T-helper 1 cell (primary cell): Measurements from ENCODE around the gene MDM4.
"Not testable (repeated sequence)": the region's sequence is repeated elsewhere in the genome, so short reads cannot be mapped to it uniquely, and the experiment has no call there.

Experiments
- DNase-seq, 5 donors: peaks; one replicate each; pipeline ENCODE4 v3.0.0-alpha.2; 2012 to 2020

The MDM4 gene

GRCh38 chr1:204517382-204517781 lies 1.2 kb downstream of the MDM4 start:
- DNase-seq = not testable (repeated sequence)

GRCh38 chr1:204520834-204521709 lies 4.9 kb downstream of the MDM4 start:
- DNase-seq = peak; percentile 29 to 91 (median 59)

- not testable (repeated sequence) for DNase-seq
Measured at GRCh38 chr1:204521941-204522521, 5.8 kb downstream of the MDM4 start.

- no peak for DNase-seq
Measured at GRCh38 chr1:204523605-204524215, 7.5 kb downstream of the MDM4 start.

- no peak for DNase-seq
Measured at GRCh38 chr1:204524986-204525385, 8.8 kb downstream of the MDM4 start.

- no peak for DNase-seq
Measured at GRCh38 chr1:204528241-204528640, 12.0 kb downstream of the MDM4 start.

- DNase-seq = no peak
Measured at GRCh38 chr1:204528677-204529076, 12.5 kb downstream of the MDM4 start.

GRCh38 chr1:204529371-204529895 lies 13.2 kb downstream of the MDM4 start:
- no peak for DNase-seq

- no peak for DNase-seq
Measured at GRCh38 chr1:204530932-204531331, 14.7 kb downstream of the MDM4 start.

- no peak for DNase-seq
Measured at GRCh38 chr1:204532832-204533231, 16.6 kb downstream of the MDM4 start.

- no peak for DNase-seq
Measured at GRCh38 chr1:204541626-204542025, 25.4 kb downstream of the MDM4 start.

GRCh38 chr1:204544321-204544720 lies 28.1 kb downstream of the MDM4 start:
- peak in 1 of 5 donors; percentile 85 for DNase-seq

GRCh38 chr1:204545202-204545601 lies 29.0 kb downstream of the MDM4 start:
- DNase-seq = no peak

GRCh38 chr1:204545881-204546280 lies 29.7 kb downstream of the MDM4 start:
- peak in 1 of 5 donors; percentile 36 for DNase-seq

GRCh38 chr1:204548265-204548664 lies 32.1 kb downstream of the MDM4 start:
- no peak for DNase-seq

GRCh38 chr1:204549313-204549712 lies 33.1 kb downstream of the MDM4 start:
- DNase-seq = no peak

- DNase-seq = no peak
Measured at GRCh38 chr1:204550926-204551325, 34.7 kb downstream of the MDM4 start.

- no peak for DNase-seq
Measured at GRCh38 chr1:204556458-204557052, 40.3 kb downstream of the MDM4 start.

- DNase-seq = no peak
Measured at GRCh38 chr1:204558467-204558866, 42.3 kb downstream of the MDM4 start.

- DNase-seq = not testable (repeated sequence)
Measured at GRCh38 chr1:204560002-204560401, 43.8 kb downstream of the MDM4 start.

GRCh38 chr1:204560590-204561150 lies 44.5 kb downstream of the MDM4 start:
- DNase-seq = no peak

- no peak for DNase-seq
Measured at GRCh38 chr1:204562075-204562990, 46.1 kb downstream of the MDM4 start.
